Gastrocnemius medialis (tissue), 4 donors: Measurements from ENCODE around the gene SEMA3D.

ENCODE experiments used
- POLR2A ChIP-seq, 2 donors: fragments of 450-650 bp; IDR thresholded peaks; one replicate each; pipeline ENCODE4 v1.6.1; 2017; ENCODE audit warnings: antibody characterized with exemption in 2 of 2, mild to moderate bottlenecking in 2 of 2, moderate library complexity in 2 of 2
- TF ChIP-seq, protein P1 (sequence below), 5 experiments: fragments of 450-650 bp in 3 of 5; fragments of 200-600 bp in 2 of 5; sonication (generic) in 2 of 5; IDR thresholded peaks in 4 of 5; conservative IDR thresholded peaks in 1 of 5; 1 replicate in 4 of 5; 2 replicates in 1 of 5; pipeline ENCODE4 v1.5.1; 2016 to 2019; ENCODE audit warnings: antibody characterized with exemption in 5 of 5, mild to moderate bottlenecking in 3 of 5, moderate library complexity in 3 of 5

DNA sequence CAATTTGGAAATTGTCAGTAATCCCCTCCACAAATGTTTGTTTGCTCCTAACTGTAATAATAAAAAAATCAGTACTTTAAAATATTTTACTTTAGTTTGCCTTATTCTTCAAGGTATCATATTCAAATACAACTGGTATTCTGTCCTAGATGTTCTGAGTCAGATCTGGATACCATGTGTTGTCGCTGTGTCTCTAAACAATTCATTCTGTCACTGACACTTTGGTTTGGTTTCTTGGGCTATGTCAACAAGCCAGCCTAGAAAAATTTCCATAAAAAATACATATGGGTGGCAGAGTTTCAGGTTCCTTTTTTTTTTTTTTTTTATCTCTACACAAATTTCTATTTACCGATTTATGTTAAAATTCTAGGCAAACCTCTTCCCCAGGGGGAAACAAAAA, 33.2 kb upstream of the SEMA3D start:
- TF ChIP-seq, protein P1, sequence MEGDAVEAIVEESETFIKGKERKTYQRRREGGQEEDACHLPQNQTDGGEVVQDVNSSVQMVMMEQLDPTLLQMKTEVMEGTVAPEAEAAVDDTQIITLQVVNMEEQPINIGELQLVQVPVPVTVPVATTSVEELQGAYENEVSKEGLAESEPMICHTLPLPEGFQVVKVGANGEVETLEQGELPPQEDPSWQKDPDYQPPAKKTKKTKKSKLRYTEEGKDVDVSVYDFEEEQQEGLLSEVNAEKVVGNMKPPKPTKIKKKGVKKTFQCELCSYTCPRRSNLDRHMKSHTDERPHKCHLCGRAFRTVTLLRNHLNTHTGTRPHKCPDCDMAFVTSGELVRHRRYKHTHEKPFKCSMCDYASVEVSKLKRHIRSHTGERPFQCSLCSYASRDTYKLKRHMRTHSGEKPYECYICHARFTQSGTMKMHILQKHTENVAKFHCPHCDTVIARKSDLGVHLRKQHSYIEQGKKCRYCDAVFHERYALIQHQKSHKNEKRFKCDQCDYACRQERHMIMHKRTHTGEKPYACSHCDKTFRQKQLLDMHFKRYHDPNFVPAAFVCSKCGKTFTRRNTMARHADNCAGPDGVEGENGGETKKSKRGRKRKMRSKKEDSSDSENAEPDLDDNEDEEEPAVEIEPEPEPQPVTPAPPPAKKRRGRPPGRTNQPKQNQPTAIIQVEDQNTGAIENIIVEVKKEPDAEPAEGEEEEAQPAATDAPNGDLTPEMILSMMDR (IDR thresholded peaks at IDR 0.05 in 4 of 5, conservative IDR thresholded peaks at IDR 0.05 in 1 of 5), result no peak
- no peak for TF ChIP-seq POLR2A (IDR thresholded peaks at IDR 0.05)
